GM21447 (cell line): ENCODE data around the gene FIBCD1.

Source experiments
- ATAC-seq: cut with Tn5 transposase; IDR thresholded peaks from one replicate; pipeline ENCODE4 v1.9.1; 2021; ENCODE audit not compliant: unreplicated experiment

FIBCD1 gene

DNA sequence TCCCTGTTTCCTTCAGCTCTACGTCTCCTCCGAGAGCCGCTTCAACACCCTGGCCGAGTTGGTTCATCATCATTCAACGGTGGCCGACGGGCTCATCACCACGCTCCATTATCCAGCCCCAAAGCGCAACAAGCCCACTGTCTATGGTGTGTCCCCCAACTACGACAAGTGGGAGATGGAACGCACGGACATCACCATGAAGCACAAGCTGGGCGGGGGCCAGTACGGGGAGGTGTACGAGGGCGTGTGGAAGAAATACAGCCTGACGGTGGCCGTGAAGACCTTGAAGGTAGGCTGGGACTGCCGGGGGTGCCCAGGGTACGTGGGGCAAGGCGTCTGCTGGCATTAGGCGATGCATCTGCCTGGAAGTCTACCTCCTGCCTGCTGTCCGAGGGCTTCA lies 76.3 kb downstream of the FIBCD1 start:
- ATAC-seq = no peak

DNA sequence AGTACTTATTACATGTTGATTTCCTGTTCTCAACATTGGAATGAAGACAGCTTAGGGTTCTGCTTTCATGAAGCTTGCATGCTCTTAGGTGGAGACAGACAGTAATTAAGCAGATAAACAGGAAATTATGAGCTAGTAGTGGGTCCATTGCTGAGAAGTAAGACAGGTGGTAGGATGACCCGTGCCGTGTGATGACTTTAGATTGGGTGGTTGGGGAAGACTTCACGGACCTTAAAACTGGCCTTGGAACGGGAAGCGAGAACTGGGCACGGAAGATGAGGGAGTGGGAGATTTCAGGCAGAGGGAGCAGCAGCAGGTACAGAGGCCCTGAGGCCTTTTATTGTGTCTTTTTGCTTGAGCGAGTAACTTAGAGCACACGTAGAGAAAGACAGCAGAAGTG lies 76.8 kb downstream of the FIBCD1 start:
- no peak for ATAC-seq

DNA sequence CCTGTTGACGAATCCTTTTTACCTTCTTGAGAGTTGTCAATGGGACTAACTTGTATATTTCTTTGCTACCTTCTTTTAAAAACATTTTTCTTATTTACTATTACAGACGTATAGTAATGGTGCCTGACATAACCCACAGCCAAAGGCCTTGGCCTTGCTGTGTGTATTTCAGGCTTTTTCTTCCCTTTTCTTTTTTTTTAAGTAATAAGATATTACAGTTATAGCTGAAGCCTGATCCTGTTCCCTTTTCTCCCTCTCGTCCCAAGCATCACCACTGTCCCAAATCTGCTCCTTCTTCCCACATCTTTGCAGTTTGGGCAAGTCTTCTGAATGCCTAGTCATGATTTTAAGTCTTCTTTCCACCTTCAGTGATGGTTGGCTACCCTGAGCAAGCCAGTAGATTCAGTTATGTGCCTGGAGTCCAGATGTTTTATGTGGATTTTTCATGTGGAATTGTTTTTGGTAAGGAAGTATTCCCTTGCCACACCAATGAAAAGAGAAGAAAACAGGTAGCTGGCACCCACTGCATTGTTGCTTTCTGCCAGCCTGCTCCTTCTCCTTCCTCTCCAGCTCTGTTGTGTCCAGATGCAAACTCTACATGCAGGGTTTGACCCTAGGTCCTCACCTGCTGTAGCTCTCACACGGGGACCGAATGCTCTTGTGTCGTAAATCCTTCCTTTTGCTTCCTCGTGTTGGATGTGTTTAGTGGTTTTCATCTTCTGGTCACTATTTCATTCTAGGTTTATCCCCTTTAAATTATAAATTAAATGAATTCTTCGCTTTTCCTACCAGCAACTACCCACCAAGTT lies 77.5 kb downstream of the FIBCD1 start:
- ATAC-seq = no peak

DNA sequence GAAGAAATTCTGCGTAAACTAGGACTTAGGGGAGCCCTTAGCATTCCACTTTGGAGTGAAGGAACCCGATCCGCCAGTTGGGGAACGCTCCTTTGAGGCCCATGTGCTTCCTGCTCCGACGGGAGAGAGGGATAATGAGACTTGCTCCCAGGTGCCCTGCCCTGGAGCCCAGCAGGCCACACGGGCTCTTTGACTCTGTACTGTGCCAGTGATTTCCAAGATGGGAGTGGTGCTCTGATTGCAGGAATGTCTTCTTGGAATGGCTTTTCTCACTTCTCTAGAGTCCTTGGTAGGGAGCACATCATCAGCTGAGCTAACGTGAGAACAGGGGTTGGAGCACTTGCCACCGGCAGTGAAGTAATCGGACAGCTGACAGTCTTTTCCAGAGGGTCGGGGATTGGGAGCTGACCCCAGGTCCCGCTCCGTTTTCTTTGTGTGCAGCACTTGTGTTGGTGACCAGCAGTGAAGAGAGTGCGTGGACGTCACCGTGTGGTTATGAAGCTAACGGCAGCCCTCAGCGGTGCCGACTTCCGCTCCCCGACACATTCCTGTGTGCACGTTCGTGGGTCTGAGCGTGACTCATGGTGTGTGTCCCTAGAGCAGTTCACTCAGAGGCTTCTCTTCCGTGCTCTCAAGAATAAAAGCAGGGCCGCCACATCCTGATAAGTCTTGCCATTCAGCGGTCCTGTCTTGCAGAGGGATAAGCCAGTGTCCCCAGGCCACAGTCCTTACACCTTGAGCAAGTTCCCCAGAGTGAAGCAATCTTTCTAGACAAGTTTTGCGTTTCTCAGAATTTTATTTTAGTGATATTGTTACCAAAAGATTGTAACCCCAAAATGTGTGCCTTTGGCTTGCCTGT lies 78.4 kb downstream of the FIBCD1 start:
- ATAC-seq = no peak

DNA sequence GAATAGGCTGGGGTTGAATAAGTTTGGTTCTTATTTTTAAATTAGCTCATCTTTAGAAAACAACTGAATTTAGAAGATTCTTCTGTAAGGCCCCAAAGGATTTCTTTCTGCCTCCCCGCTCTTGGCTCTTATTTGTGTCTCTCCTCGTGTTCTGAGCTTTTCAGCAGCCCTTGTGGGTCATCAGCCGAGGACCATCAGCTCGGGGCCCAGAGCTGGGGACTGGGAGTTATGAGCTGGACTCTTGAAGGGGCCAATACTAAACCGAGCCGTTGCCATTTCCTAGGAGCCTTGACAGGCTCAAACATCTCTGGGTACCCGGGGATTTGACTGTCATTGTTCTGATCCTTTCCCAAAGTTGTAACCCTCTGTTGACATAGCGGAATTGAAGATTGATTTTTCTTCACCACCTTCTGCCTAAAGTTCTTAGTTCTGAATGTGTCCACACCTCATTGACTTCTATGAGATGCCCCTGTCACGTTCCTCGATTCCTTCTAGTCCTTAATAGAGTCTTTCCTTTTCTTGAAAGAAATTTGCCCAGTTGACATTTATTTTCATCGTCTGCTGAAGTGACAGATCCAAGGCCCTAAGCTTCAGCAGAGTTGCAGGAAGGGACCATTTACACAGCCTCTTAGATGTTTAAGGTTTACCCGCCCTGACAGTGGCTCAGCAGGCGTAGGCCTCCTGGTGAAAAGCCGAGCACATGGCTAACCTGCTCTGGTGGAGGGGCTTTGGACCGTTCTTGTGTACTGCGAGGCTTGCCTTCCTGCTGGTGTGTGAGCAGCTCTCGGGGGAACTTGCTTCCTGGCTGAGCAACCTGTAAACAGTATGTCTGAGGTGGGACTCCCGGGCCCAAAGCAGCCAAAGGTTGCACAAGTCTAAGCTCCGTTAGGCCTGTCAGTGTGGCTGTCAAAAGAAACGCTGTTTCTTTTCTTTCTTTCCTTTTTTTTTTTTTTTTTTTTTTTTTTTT lies 80.0 kb downstream of the FIBCD1 start:
- no peak for ATAC-seq

DNA sequence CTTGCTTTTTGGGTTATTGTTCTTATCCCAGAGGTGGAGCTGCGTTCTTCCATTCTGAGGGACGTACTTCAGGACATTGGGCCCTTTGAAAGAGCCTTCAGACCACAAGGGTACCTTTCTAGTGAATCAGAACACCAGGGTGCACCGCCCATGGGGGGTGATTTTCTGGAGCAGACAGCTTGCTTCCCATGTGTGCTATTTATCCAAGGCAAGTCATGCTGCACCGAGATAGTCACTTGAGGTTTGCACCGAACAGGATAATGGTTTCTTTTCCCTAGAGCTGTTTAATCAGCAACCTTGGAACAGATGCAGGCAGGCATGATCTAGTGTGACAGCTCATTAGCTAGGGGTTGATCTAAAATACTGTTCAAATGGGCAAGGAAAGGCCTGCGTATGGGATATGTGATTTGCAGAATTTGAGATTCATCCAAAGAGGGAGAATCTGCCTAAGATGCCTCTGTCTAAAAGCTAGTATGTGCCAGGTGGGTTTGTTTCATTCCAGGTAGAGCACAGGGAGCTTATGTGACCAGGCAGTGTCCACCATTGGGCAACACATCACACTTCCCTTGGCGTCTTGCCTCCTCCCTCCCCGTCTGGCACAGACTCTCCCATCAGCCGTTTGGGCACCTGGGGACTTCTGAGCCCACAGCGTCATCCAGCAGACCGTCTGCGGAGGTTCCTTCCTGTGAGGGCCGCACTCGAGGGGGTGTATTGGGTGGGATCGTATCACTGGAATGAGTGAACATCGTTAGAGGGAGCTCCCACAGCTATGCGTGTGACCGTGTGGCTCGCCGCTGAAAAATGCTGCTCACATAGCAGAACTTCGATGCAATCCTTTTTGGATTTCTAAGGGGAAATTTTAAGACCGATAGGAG lies 80.9 kb downstream of the FIBCD1 start:
- ATAC-seq = no peak

DNA sequence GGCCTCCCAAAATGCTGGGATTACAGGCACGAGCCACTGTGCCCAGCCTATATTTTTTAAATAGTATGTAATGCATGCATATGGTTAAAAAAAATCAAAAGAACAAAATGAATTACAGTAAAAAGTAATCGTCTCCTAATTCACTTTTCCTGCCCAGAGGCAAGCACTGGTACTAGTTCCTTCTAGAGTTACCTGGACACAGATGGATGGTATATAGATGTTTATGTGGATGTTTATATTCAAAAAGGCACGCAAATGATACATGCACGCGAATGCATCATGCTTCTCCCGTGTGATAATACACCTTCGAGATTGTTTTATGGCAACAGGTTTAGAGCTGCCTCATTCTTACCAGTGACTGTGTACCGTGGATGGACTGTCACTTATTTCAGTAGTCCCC lies 82.6 kb downstream of the FIBCD1 start:
- ATAC-seq = no peak

DNA sequence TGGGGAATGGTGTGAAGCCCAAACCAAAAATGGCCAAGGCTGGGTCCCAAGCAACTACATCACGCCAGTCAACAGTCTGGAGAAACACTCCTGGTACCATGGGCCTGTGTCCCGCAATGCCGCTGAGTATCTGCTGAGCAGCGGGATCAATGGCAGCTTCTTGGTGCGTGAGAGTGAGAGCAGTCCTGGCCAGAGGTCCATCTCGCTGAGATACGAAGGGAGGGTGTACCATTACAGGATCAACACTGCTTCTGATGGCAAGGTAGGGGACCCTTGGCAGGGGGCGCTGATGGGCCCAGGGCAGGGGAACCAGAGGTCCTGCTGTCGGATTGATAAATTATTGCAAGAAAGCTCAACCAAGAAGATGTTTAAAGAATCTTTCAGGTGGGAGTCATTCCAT lies 84.2 kb downstream of the FIBCD1 start:
- no peak for ATAC-seq

DNA sequence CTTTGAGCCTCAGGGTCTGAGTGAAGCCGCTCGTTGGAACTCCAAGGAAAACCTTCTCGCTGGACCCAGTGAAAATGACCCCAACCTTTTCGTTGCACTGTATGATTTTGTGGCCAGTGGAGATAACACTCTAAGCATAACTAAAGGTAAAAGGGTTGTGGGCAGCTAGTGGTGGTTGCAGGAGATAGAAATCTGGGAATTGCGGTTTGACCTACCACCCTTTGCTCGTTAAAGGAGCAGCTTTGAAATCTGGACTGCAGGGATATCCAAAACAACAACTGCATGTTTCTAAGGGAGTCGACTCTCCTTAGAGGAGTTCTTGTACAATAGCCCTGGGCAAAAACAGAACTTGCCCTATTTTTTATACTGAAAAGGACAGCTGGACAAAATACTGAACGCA lies 85.0 kb downstream of the FIBCD1 start:
- no peak for ATAC-seq

DNA sequence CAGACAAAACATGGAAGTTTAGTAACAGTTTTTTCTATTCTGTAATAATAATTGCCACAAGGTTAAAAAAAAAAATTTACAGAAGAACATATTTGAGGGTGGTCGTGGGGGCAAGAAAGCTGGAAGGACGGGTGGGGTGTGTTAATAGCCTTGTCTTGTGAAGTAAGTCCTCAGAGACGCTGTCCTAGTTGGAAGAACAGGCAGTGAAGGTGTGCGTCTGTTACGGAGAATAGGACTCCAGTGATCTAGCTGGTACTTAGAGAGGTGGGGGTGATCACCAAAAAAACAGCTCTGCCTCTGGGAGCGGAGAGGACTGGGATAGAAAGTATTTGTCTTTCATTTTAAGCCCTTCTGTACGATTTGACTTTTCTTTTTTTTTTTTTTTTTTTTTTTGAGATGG lies 86.2 kb downstream of the FIBCD1 start:
- ATAC-seq = no peak
